T-cell (primary cell): ENCODE results near the gene TMEM200C. TPM values are rescaled to one million over a fixed set of nuclear protein-coding genes. Genes with fewer than 3 reads are reported as not detected.

Source experiments
- ATAC-seq, 4 experiments: fragments of 200-7000 bp in 3 of 4; fragments of 150-1000 bp in 1 of 4; cut with Tn5 transposase; replicated peaks in 1 of 4; 1 replicate in 3 of 4; 2 replicates in 1 of 4; pipeline ENCODE4 v1.10.0; 2021; ENCODE audit warnings: moderate library complexity in 3 of 4, mild to moderate bottlenecking in 2 of 4, moderate number of reproducible peaks in 1 of 4
- CTCF ChIA-PET, 2 donors: fragments of 300-600 bp; sonication (Branson Sonifier 250); formaldehyde crosslinking; loops; one replicate each; lab custom pipeline; 2022; ENCODE audit warnings: antibody characterized with exemption in 2 of 2; lab: Charles Lee
- POLR2A ChIA-PET, 2 donors: fragments of 300-600 bp; sonication (Branson Sonifier 250); formaldehyde crosslinking; loops; one replicate each; lab custom pipeline; 2022; ENCODE audit warnings: antibody characterized with exemption in 2 of 2; lab: Charles Lee
- DNase-seq, 35 experiments: peaks; one replicate each; pipeline versions ENCODE4 v3.0.0 to v3.0.0-alpha.2; 2013 to 2023
- H3K27ac ChIP-seq: one replicate; pipeline ENCODE4 v1.5.1; 2013; ENCODE audit warnings: low read length
- H3K27me3 ChIP-seq, 2 experiments: replicated peaks in 1 of 2; 1 replicate in 1 of 2; 2 replicates in 1 of 2; pipeline versions ENCODE4 v1.6.1 to v1.7.0; 2013; ENCODE audit warnings: low read length in 1 of 2, mixed read lengths in 1 of 2; ENCODE audit not compliant: control insufficient read depth in 2 of 2, insufficient read depth in 2 of 2; ENCODE audit errors: extremely low read depth in 1 of 2
- H3K36me3 ChIP-seq, 2 donors: 1 replicate in 1 of 2; 2 replicates in 1 of 2; pipeline versions ENCODE4 v1.6.1 to v1.7.0; 2013; ENCODE audit warnings: low read length in 1 of 2; ENCODE audit not compliant: control insufficient read depth in 2 of 2, insufficient read depth in 1 of 2; ENCODE audit errors: extremely low read depth in 1 of 2
- H3K4me1 ChIP-seq, 2 experiments: 1 replicate in 1 of 2; 2 replicates in 1 of 2; pipeline versions ENCODE4 v1.6.1 to v1.7.0; 2013; ENCODE audit warnings: low read length in 2 of 2, mixed read lengths in 1 of 2; ENCODE audit not compliant: insufficient read depth in 2 of 2, control insufficient read depth in 1 of 2; ENCODE audit errors: extremely low read depth in 1 of 2
- H3K4me3 ChIP-seq, 2 donors: 1 replicate in 1 of 2; 2 replicates in 1 of 2; pipeline versions ENCODE4 v1.5.1 to v1.7.0; 2013; ENCODE audit warnings: mild to moderate bottlenecking in 2 of 2, low read length in 1 of 2, moderate library complexity in 1 of 2; ENCODE audit not compliant: control insufficient read depth in 1 of 2; ENCODE audit errors: extremely low read depth in 1 of 2
- H3K9me3 ChIP-seq: 2 replicates; pipeline ENCODE4 v1.7.0; 2013
- H3K27ac Mint-ChIP-seq, 2 donors: one replicate each; pipeline ENCODE4 v1.8.0; 2020 to 2021; ENCODE audit warnings: mild to moderate bottlenecking in 2 of 2, mixed read lengths in 2 of 2
- H3K27me3 Mint-ChIP-seq, 2 donors: one replicate each; pipeline ENCODE4 v1.8.0; 2021 to 2022; ENCODE audit warnings: mixed read lengths in 2 of 2
- H3K36me3 Mint-ChIP-seq: one replicate; pipeline ENCODE4 v1.8.0; 2021; ENCODE audit warnings: mixed read lengths
- H3K4me1 Mint-ChIP-seq, 3 donors: one replicate each; pipeline ENCODE4 v1.8.0; 2020 to 2022; ENCODE audit warnings: mixed read lengths in 3 of 3, mild to moderate bottlenecking in 1 of 3
- H3K4me3 Mint-ChIP-seq, 3 donors: one replicate each; pipeline ENCODE4 v1.8.0; 2020 to 2022; ENCODE audit warnings: mild to moderate bottlenecking in 3 of 3, mixed read lengths in 3 of 3, moderate library complexity in 3 of 3
- H3K9me3 Mint-ChIP-seq, 3 donors: one replicate each; pipeline ENCODE4 v1.8.0; 2020 to 2022; ENCODE audit warnings: mixed read lengths in 3 of 3
- WGBS: methylation state at CpG from one replicate; pipeline ENCODE4 v1.1.5; 2013; ENCODE audit warnings: missing lambda C conversion rate; ENCODE audit not compliant: insufficient coverage; 5-methylcytosine and 5-hydroxymethylcytosine counted together
- total RNA-seq, 35 experiments: library from RNA in 6 of 35; stranded (reverse) in 6 of 35; fragments of 120-200 nt in 1 of 35; gene quantifications; one replicate each; pipeline versions ENCODE4 v1.2.1 to v1.2.4 and lab custom pipeline; 2013 to 2026

Gene TMEM200C
- total RNA-seq, 5 donors from 2014 or later (not counting 1 experiment from before 2014, with no cell fraction given), result not detected

GRCh38 chr18:5894611-5895298 is 567 bp downstream of the TMEM200C start:
- no peak for ATAC-seq
- Histone ChIP-seq H3K36me3 (no peaks in the 10 kb centered on the region), H3K27ac (no peak overlapping the region), H3K9me3 (no peaks in the 10 kb centered on the region), H3K4me1 (peaks cover 0 to 18% of the 10 kb centered on the region in 2 experiments), H3K4me3 (peak overlapping the region in 1 of 2 donors; percentile 17), H3K27me3 (peaks cover 32 to 36% of the 10 kb centered on the region in 2 experiments)
- Mint-ChIP-seq H3K36me3 (no peaks in the 10 kb centered on the region), H3K27me3 (peaks cover 64 to 66% of the 10 kb centered on the region in 2 donors), H3K9me3 (no peaks in the 10 kb centered on the region), H3K4me1 (peaks cover 11 to 12% (median 12%) of the 10 kb centered on the region in 3 donors), H3K4me3 (peak overlapping the region; percentile 41 to 69 (median 51)), H3K27ac (no peak overlapping the region)
- no peak for DNase-seq
- ChIA-PET CTCF (interaction anchor here in 1 of 2 donors (1.6 kb wide), 1 partner anchor 9 kb away, joined by 6 read pairs; no protein-coding TSS in a partner anchor), POLR2A (no interaction called here)
- WGBS, result 5% methylated on average over 53 of the region's 56 CpGs

GRCh38 chr18:5893956-5894610 is 1.2 kb downstream of the TMEM200C start:
- Histone ChIP-seq H3K4me1 (peaks cover 0 to 18% of the 10 kb centered on the region in 2 experiments), H3K36me3 (no peaks in the 10 kb centered on the region), H3K27ac (no peak overlapping the region), H3K9me3 (no peaks in the 10 kb centered on the region), H3K27me3 (peaks cover 28 to 36% of the 10 kb centered on the region in 2 experiments), H3K4me3 (no peak overlapping the region)
- Mint-ChIP-seq H3K27ac (no peak overlapping the region), H3K4me1 (peaks cover 11 to 14% (median 12%) of the 10 kb centered on the region in 3 donors), H3K4me3 (peak overlapping the region; percentile 41 to 69 (median 51)), H3K27me3 (peaks cover 62 to 67% of the 10 kb centered on the region in 2 donors), H3K9me3 (no peaks in the 10 kb centered on the region), H3K36me3 (no peaks in the 10 kb centered on the region)
- ATAC-seq (no peak), DNase-seq (no peak)
- ChIA-PET POLR2A (no interaction called here), CTCF (interaction anchor here in 1 of 2 donors (1.6 kb wide), 1 partner anchor 9 kb away, joined by 6 read pairs; no protein-coding TSS in a partner anchor)
- 44% methylated on average over 4 of the region's 13 CpGs for WGBS

DNA sequence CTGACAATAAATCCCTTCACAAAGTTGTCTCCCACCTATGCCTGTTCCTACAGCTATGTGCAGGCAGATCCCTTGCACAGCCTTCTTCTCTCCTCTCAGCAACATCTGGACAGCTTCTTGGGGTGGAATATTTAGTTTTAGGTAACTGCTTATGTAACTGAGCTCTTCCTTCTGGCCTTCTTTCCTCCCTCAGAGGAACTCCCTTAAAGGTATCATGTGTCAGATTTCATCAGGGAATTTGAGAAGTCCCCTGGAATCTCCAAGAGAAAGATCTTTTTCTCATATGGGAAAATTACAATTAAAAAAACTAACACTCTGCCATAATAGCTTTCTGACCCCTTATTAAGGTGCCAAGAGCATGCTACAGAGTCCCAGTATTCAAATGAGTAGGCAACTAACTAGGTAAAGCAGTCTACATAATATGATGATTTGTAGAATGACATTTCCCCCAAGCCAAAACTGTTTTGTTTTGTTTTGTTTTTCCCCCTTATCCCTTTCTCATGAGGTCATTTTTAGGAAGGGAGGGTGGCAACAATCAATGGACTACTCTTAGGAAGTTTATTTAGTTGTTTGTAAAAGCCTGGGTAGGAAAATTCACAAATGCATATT is 2.4 kb downstream of the TMEM200C start:
- DNase-seq (no peak), ATAC-seq (no peak)
- H3K27ac Mint-ChIP-seq, result no peak overlapping the region
- ChIA-PET CTCF (interaction anchor here in 1 of 2 donors (1.6 kb wide), 1 partner anchor 10 kb away, joined by 6 read pairs; no protein-coding TSS in a partner anchor), POLR2A (no interaction called here)
- H3K9me3 Mint-ChIP-seq, result no peaks in the 10 kb centered on the region
- H3K4me1 Mint-ChIP-seq, result peaks cover 11 to 14% (median 12%) of the 10 kb centered on the region in 3 donors
- peaks cover 56 to 62% of the 10 kb centered on the region in 2 donors for H3K27me3 Mint-ChIP-seq
- no peaks in the 10 kb centered on the region for H3K36me3 Mint-ChIP-seq
- no peak overlapping the region for H3K27ac ChIP-seq
- no peaks in the 10 kb centered on the region for H3K9me3 ChIP-seq
- H3K4me3 Mint-ChIP-seq, result peak overlapping the region in 1 of 3 donors; percentile 74
- peaks cover 27 to 36% of the 10 kb centered on the region in 2 experiments for H3K27me3 ChIP-seq
- H3K4me3 ChIP-seq, result no peak overlapping the region
- peaks cover 0 to 18% of the 10 kb centered on the region in 2 experiments for H3K4me1 ChIP-seq
- no peaks in the 10 kb centered on the region for H3K36me3 ChIP-seq

DNA sequence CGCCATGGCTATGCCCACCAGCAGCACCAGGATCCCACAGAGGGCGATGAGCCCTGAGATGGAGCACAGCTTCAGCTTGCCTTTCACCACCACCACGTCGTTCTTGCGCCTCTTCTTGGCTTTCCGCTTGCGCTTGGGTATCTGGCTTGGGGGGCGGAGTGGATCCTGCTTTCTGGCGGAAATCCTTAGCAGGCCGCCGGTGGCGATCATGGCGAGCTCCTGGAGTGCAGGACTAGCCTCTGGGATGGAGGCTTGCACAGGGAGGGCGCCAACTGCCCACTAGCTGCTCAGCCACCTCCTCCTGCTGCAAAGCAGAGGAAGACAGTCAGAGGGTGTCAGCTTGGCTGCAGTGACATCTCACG is 3.5 kb downstream of the TMEM200C start:
- WGBS, result 62% methylated on average over 8 of the region's 15 CpGs
- Histone ChIP-seq H3K27me3 (peaks cover 22 to 36% of the 10 kb centered on the region in 2 experiments), H3K9me3 (no peaks in the 10 kb centered on the region), H3K36me3 (no peaks in the 10 kb centered on the region), H3K4me1 (peaks cover 0 to 18% of the 10 kb centered on the region in 2 experiments), H3K4me3 (no peak overlapping the region), H3K27ac (no peak overlapping the region)
- ChIA-PET CTCF (no interaction called here), POLR2A (no interaction called here)
- Mint-ChIP-seq H3K4me1 (peaks cover 11 to 14% (median 12%) of the 10 kb centered on the region in 3 donors), H3K9me3 (no peaks in the 10 kb centered on the region), H3K4me3 (peak overlapping the region; percentile 21 to 74 (median 41)), H3K27ac (no peak overlapping the region), H3K27me3 (peaks cover 52 to 59% of the 10 kb centered on the region in 2 donors), H3K36me3 (no peaks in the 10 kb centered on the region)
- ATAC-seq (no peak), DNase-seq (no peak)

DNA sequence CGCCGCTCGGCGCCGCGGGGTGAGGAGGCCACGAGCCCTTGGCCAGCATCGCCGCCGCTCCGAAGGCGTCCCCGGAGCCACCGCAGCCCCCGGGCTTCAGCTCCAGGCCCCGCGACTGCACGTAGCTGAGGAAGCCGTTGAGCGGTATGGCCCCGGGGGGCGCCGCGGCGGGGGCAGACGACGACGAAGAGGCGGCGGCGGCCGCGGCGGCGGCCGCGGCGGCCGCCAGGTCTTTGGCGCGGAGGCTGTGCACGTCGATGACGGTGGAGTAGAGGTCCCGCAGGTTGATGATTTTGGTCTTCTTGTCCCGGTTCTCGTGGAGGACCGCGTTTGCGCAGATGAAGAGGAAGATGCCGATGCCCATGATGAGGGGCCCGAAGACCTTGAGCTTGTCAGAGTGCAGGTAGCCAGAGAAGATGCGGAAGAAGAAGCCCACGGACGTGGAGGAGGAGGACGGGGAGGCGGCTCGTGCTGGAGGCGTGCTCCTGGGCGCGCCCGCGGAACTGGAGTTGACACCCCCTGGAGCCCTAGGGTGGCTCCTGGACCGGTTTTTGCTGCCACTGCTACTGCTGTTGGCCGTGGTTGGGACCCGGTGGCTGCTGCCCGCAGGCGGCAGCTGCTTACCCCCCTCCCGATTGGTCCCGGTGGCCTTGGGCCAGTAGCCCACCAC is 4.0 kb downstream of the TMEM200C start:
- Mint-ChIP-seq H3K27me3 (peaks cover 47 to 55% of the 10 kb centered on the region in 2 donors), H3K4me3 (peak overlapping the region; percentile 43 to 74 (median 60)), H3K36me3 (no peaks in the 10 kb centered on the region), H3K27ac (no peak overlapping the region), H3K4me1 (peaks cover 10 to 11% (median 11%) of the 10 kb centered on the region in 3 donors), H3K9me3 (no peaks in the 10 kb centered on the region)
- no peak for DNase-seq
- Histone ChIP-seq H3K9me3 (no peaks in the 10 kb centered on the region), H3K4me3 (peak overlapping the region in 1 of 2 donors; percentile 3), H3K4me1 (peaks cover 0 to 18% of the 10 kb centered on the region in 2 experiments), H3K27me3 (peaks cover 22 to 32% of the 10 kb centered on the region in 2 experiments), H3K36me3 (no peaks in the 10 kb centered on the region), H3K27ac (no peak overlapping the region)
- 19% methylated on average over 70 of the region's 70 CpGs for WGBS
- ChIA-PET CTCF (no interaction called here), POLR2A (no interaction called here)
- ATAC-seq, result peak in 1 of 4 experiments; percentile 27
